HG03558 (cell line): ENCODE data around the gene TEX22.

Experiments
- ATAC-seq: cut with Tn5 transposase; IDR thresholded peaks from one replicate; pipeline ENCODE4 v1.9.1; 2021; ENCODE audit warnings: moderate number of reproducible peaks; ENCODE audit not compliant: unreplicated experiment; ENCODE audit errors: extremely low read depth

The TEX22 gene

DNA sequence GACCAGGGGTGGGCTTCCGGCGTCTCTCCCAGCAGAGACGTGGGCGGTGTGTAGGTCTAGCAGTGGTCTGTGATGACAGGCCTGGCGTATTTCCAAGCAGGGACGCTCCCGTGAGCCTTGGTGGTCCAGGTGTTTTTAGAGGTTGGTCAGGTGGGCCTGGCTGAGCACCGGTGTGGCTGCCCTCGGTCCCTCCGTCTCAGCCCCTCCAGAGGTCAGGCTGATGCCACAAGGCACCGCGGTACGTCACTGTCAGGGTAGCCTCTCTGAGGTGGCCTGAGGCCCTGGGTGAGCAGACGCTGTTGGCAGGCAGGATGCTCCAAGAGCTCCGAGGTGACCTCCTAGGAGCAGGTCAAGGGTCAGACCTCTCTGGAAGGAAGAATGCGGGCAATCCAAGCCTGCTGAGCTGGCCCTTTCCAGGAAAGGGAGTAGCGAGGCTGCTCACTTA lies 34.8 kb downstream of the TEX22 start:
- ATAC-seq = no peak

DNA sequence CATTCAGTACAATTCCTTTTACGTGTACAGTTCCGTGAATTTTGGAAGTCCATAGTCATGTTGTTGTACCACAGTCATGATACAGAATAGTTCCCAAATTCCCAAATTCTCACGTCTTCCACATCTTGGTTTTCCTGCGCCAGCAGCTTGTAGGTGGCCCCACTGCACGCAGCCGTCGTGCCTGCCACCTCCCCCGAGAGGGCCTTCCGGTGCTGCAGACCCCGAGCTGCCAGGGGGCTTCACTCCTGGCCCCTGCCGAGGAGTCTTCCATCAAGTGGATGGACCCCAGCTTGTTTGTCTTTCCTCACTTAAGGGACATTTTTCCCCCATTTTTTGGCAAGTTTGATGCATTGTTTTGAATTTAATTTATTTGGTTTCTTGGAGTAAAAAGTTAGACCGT lies 38.1 kb downstream of the TEX22 start:
- ATAC-seq = no peak

DNA sequence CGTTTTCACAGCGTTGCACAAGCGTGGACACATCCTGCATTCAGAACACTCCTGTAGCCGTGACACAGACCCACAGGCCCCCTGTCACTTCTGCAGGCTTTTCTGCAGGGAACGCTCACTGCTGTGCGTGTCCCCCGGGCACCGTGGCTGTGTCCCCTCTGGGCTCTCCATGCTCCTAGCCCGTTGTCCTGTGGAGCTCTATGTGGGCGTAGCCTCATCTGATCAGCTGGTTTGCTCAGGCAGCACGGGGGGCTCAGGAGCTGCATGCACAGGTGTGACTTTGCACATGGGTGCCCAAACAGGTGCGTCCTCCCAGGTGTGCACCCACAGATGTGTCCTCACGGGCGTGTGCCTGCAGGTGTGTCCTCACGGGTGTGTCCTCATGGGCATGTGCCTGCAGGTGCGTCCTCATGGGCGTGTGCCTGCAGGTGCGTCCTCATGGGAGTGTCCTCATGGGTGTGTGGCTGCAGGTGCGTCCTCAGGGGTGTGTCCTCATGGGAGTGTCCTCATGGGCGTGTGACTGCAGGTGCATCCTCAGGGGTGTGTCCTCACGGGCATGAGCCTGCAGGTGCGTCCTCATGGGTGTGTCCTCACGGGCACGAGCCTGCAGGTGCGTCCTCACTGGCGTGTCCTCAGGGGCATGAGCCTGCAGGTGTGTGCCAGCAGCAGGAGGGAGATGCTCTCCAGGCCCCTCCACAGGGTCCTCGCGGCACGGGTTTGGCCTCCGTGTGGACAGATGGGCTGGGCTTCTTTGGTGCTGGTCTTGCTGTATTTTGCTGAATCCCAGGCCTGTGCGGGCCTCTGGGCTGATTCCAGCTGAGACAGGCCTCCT lies 38.8 kb downstream of the TEX22 start:
- no peak for ATAC-seq

DNA sequence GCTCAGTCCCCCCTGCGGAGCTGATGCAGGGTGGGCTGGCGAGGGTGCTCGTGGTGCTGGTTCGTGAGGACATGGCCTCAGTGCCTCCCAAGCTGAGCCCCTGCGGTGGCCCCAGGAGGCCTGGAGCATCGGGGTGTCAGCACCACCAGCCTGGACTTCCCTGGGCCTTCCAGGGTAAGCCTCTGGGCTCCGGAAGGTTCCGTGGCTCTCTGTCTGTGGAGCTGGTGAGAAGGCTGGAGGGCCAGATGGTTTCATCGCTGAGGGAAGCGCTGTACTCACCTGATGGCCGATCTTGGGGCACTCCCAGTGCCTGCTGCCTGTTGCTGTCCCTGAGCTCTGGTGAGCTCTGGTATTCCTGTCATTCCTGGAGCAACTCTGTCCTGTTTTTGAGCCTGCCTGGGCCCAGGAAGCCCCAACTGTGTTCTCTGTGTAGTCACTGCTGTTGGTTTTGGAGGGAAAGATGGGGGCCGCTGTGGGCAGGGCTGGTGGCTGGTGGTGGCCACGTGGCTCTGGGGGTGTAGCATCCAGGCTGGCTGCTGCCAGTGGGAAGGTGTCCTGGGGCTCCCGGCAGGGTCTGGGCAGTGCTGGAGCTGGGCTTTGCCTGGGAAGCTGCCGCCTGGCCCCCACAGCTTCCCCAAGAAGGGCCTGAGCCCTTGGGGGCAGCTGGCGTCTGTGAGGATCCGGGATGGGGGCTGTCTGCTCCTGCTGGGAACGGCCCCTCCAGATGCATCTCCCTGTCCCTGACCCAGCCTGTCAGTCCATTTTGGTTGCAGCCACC lies 39.6 kb downstream of the TEX22 start:
- no peak for ATAC-seq

DNA sequence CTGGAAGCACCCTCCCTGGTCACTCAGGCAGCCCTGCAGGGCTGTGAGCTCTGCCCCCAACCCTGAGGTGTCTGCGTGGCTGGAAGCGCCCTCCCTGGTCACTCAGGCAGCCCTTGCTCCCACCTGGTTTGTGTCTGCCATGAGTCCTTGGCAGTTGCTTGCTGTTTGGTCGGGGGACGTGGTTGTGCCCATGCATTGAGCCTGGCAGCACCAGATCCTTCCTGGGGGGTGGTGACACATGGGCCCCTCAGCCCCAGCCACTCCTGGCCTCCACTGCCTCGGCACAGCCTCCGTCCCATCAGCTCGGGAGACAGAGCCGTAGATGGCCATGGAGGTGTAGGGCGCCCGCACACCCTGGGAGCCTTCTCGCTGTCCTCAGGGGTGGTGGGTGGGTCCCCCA lies 40.8 kb downstream of the TEX22 start:
- no peak for ATAC-seq

DNA sequence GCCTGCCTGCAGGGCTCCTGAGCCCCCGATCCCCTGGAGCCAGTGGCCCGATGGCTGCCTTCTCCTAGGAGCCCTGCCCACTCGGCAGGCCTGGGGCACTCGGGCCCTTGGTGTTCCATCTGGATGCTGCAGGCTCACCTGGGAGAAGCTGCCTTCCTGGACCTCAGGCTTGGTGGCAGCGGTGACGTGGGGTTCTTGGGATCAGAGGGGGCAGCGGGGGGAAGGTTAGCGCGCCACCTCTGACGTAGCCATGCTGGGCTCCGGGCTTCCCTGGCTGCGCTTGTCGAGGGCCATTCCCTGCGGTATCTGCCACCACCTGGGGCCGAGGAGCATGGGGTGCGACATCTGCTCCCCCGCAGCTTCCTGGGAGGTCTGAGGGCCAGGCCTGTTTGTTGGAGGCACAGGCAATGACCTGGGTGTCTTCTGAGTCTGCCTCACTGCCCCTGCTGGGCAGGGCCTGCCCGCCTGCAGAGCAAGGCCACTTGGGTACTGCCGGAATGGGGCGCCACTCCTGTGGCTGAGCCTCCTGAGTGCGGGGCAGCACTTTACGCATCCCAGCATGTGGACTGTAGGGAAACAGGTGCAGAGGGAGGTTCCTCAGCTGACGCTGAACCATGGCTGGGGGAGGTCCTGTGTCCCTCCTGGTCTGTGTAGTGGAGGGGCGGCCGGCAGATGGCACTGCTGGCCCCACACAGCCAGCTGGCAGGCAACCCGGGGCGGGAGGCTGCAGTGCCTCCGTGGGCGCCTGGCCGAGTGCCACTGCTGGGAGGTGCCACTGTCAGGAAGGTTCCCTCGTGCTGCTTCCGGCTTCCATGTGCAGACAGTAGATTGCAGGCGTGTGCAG lies 41.6 kb downstream of the TEX22 start:
- ATAC-seq = no peak

DNA sequence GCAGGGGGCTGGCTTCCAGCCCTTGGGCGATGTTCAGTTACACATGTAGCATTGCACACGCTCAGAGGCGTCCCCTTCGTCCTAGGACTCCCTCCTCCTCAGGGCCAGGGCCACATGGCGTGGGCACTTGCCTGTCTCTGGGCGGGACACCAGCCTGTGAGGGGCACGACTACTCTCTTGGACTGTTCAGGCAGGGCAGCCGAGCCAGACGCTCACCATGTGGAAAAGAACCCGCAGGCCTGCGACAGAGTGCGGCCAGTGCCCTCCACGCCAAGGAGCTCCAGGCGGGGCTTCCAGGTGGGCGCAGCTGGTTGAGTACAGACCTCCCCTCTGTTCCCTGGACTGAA lies 42.2 kb downstream of the TEX22 start:
- no peak for ATAC-seq

DNA sequence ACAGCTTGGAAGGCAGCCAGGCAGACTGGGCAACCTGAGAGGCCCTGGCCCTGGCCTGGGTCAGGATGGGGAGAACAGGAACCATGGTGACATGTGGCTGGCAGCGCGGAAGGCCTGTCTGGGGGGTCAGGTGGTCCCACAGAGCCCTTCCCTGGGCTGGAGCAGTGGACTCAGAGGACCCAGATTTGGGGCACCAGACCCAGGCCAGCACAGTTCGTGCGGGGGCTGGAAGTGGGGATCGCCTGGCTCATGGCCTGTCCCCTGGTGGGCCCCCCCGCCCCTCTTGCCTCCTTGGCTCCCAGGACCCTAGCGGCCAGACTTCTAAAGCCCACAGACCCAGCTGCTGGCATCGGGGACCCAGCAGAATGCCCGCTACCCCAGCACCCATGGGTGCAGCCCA lies 42.7 kb downstream of the TEX22 start:
- ATAC-seq = no peak

DNA sequence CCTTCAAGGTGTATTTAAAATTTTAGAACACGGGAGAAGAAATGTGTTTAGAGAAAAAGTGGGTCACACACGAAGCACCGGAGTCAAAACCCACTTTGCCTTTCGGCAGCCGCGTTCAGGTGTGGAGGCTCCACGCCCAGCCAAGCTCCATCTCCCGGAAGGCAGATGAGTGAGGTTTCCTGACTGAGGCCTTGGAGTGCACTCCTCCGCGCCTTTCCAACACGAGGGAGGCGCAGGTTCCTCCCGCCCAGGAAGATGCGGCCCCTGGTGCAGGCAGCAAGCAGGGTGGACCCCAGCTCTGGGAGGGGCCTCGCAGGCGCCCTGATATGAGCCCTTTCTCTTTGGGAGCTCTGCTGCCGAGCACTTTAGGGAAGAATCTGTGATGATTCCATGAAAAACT lies 43.8 kb downstream of the TEX22 start:
- ATAC-seq = no peak

DNA sequence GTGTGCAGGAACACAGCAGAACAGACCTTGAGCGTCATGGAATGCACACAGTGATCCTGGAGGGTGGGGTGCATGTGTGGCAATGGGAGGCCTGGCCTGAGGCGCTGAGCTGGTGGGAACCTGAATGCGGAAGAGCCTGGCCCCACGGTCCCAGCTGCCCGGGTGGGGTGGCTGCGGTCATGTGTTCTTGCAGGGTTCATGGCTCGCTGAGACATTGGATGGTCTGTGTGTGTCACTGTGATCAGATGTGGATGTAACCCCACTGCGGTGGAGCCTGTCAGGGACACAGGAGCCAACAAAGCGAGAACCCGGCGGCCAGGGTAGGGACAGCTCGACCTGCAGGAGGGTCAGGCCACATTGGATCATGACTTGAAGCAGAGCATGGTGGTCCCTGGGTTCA lies 44.5 kb downstream of the TEX22 start:
- ATAC-seq = no peak

DNA sequence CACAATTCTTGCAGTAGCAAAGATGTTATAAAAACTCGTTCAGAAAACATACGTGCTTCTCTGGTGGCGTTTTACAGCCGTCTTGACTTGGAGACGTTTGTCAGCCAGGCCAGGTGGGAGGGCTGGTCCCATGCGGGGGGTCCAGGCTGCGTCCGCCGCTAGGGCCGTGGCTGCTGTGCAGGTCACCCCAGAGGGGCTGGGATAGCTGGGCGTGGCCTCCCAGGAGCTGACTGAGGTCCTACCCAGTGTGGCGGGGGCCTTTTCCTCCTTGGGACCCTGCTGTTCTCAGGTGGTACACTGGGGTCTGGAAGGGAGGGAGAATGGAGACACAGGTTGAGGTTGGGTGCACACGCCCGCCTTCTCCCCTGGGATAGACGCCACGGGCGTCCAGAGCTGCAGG lies 46.5 kb downstream of the TEX22 start:
- ATAC-seq = no peak

DNA sequence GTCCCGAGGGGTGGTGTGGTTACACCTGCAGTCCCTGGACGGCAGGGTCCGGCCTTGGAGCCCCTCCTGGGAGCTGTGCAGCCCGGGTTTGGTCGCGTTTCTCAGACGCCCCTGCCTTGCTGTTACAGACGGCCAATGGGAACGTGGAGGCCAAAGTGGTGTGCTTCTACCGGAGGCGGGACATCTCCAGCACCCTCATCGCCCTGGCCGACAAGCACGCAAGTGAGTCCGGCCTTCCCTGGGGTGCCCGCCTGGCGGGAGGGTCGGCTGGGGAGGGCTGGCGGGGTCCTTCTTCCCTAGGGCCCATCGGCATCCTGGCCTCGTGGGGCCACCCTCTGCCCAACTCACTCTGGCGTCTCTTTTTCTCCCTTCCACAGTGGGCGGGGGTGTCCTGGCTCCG lies 47.0 kb downstream of the TEX22 start:
- ATAC-seq = no peak

DNA sequence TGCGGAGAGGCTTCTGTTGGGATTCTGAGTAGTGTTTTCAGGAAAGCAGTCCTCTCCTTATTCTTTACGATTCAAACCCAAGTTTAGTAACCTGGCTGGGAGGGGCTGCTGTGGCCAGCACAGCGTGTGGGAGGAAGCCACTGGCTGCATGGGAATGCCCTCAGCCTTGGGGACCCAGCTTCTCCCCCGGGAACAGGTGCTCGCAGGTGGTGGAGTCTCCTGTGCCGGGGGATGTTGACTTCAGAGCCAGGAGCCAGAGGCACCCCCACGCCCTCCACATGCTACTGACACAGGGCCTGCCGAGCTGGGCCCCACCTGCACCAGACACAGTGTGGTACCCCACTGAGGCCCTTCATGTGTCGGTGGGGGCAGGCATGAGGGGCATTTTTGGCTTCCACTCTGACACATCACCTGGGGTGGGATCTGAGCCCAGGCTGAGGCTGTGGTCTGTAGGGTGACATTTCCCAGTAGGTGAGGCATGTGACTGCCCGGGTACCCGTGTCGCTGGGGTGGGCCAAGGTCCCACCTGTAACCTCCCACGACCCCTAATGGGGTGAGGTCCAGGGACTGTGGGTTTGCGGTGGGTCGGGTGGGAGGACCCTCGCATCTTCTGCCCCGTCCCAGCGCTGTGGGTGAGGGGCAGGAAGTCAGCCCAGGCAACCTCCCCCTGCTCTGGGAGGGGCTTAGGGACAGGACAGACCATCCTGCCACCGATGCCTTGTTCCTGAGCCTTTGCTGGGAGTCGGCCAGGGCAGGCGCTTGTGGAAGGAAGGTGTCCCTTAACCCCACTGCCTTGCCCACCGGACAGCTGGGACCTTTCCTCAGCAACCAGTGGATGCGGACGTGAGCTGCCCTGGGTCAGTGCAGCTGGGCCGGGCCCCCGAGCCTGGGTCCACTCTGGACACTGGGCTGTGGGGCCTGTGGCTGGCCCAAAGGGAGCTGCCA lies 47.8 kb downstream of the TEX22 start:
- ATAC-seq = no peak

DNA sequence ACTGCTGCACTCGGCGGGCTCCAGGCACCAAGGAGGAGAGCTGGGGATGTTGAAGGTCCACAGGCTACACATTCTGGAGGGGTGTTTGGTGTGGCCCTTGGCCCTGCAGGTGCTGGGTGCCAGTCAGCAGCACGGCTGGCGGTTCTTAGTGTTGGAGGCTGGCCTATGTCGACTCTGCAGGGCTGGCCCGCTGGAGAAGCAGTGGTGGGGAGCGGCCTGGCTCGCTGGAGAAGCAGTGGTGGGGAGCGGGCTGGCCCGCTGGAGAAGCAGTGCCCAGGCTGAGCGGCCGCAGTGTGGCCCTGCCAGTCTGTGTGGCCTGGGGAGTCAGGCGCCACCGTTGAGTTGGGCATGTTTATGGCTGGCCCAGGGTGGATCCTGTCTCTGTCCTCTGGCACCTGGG lies 48.6 kb downstream of the TEX22 start:
- ATAC-seq = no peak

DNA sequence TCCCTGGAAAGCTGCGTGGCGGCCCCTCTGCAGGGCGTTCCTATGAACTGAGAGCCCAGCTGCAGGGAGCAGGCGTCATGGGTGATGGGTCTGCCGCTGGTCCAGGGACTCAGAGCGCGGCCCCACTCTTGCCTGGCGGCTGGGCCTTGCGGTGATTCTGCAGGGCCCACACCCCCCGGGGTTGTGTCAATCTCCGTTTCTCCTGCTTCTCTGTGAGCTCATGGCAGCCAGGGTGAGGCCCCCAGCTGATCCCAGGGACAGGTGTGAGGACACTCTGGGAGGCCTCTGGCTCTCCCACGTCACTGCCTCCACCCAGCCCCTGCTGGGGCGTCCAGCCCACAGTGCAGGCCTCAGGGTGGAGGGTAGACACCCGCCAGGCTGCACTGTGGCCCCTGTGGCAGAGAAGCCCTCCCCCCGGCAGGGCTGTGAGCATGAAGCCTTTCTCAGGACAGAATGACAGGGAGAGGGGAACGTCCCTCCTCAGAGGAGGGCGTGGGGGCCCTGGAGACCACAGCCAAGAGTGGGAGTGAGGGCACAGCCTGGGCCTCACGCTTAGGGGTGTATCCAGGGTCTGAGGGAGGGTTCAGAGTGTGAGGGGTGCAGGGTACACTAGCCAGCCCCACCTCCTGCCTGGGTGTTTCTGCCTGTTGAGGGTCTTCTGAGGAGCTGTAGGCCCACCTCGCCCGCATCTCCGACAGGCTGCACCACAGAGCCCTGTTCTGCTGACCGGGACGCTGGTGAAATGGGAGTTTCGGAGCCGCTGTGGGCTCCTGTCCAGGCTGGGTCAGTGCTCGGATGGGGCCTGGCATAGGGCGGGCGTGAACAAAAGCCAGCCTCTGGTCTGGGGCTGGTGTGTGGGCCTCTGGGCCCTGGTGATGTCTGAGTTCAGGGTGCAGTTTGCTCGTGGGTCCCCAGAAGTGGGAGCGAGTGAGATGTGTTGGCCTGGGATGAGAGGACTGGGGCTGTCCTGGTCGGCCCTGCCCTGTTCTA lies 49.6 kb downstream of the TEX22 start:
- no peak for ATAC-seq

DNA sequence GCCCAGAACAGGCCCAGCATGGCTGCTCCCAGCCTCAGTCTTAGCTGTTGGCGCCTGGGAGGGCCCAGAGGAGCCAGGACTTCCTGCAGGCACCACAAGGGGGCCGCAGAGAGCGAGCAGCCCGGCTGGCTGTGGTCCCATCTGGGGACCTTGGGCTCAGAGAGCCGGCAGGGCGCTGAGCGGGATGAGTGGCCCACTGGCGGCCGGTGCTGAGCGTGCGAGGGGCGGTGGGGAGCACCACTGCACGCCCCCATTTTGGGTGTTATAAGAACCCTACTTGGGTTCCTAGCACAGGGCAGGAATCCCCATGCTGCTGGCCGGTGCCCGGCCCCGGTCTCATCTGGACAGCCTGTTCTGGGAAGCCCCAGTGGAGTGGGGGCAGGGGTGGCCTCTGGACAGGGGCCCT lies 50.4 kb downstream of the TEX22 start:
- ATAC-seq = no peak

DNA sequence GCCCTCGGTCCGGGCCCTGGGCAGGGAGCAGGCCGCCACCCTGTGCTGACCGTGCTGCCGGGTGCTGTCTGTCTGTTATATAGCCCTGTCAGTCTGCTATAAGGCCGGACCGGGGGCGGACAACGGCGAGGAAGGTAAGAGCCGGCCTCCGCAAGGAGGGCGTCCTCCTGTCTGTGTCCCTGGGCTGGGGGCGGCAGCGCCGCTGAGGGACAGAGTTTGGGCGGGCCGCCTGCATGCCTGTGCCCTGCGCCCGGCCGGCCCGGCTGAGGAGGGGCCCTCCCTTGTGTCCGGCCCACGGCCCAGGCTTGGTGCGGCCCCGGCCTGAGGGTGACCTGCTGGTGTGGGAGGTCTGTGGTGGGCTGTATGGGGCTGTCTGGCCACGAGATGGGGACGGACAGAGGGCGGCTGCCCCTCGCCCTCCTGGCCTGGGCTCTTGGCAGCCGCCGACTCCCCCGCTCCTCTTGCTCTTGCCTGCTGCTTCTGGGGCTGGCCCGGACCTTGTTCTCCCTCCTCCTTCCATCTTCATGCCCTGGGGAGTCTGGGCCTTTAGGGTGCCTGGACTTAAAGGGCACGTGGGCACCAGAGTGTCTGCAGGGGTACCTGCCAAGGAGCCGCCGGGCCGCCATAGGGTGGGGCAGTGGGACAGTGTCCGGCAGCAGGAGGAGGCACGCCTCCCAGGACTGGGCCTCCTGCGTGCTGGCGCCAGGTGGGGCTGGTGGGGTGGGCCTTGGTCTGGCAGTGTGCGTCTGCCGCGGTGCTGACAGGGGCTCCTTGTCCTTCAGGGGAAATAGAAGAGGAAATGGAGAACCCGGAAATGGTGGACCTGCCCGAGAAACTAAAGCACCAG lies 51.2 kb downstream of the TEX22 start:
- ATAC-seq = no peak

DNA sequence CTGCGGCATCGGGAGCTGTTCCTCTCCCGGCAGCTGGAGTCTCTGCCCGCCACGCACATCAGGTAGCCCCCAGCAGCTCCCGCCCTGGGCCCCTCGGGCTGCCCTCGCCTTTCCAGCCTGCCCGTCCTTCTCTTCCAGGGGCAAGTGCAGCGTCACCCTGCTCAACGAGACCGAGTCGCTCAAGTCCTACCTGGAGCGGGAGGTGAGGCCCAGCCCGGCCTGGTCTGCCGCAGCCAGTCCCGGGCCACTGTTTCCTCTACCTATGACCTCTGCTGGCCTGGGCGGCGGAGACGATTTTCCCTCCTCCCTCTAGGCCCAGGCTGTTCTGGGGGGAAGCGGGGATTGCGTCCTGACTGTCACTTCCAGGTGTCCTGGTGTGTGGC lies 51.8 kb downstream of the TEX22 start:
- ATAC-seq = no peak
